Urothelium cell line (cell line): ENCODE results near the gene SYTL3.
"Not testable (repeated sequence)": the region's sequence is repeated elsewhere in the genome, so short reads cannot be mapped to it uniquely, and the experiment has no call there.

Source experiments
- DNase-seq: peaks from one replicate; pipeline ENCODE4 v3.0.0; 2011; ENCODE audit warnings: low spot score, mixed read lengths
- FAIRE-seq: peaks from 2 replicates; lab custom pipeline; 2011; peaks lifted over from hg19 to GRCh38; lab: Jason Lieb, UNC

SYTL3 gene

GRCh38 chr6:158621694-158622544, 27.9 kb upstream of the SYTL3 start:
- DNase-seq (no peak), FAIRE-seq (no peak)

GRCh38 chr6:158622545-158623190, 27.2 kb upstream of the SYTL3 start:
- FAIRE-seq (no peak), DNase-seq (no peak)

GRCh38 chr6:158624684-158625682, 24.9 kb upstream of the SYTL3 start:
- FAIRE-seq = no peak

GRCh38 chr6:158625881-158626305, 24.0 kb upstream of the SYTL3 start:
- DNase-seq (no peak), FAIRE-seq (no peak)

More at GRCh38 chr6:158624684-158625682, 24.9 kb upstream of the SYTL3 start:
- DNase-seq = no peak

- DNase-seq (no peak), FAIRE-seq (peak; percentile 96)
Measured at GRCh38 chr6:158626360-158627167, 23.3 kb upstream of the SYTL3 start.

GRCh38 chr6:158627168-158627939, 22.5 kb upstream of the SYTL3 start:
- FAIRE-seq (no peak), DNase-seq (no peak)

GRCh38 chr6:158627940-158628211, 22.0 kb upstream of the SYTL3 start:
- no peak for FAIRE-seq

GRCh38 chr6:158628542-158628941, 21.3 kb upstream of the SYTL3 start:
- FAIRE-seq = no peak
- DNase-seq = no peak

More at GRCh38 chr6:158627940-158628211, 22.0 kb upstream of the SYTL3 start:
- DNase-seq = no peak

GRCh38 chr6:158629367-158630221, 20.3 kb upstream of the SYTL3 start:
- no peak for FAIRE-seq
- DNase-seq = no peak

- DNase-seq = no peak
- FAIRE-seq = no peak
Measured at GRCh38 chr6:158630938-158631616, 18.8 kb upstream of the SYTL3 start.

- FAIRE-seq = no peak
Measured at GRCh38 chr6:158631678-158632537, 17.9 kb upstream of the SYTL3 start.

GRCh38 chr6:158632538-158633119, 17.2 kb upstream of the SYTL3 start:
- DNase-seq, FAIRE-seq: not testable (repeated sequence)

More at GRCh38 chr6:158631678-158632537, 17.9 kb upstream of the SYTL3 start:
- peak; percentile 24 for DNase-seq

GRCh38 chr6:158633127-158633526, 16.7 kb upstream of the SYTL3 start:
- FAIRE-seq (no peak), DNase-seq (no peak)

- DNase-seq (no peak), FAIRE-seq (no peak)
Measured at GRCh38 chr6:158634695-158635426, 15.0 kb upstream of the SYTL3 start.

- DNase-seq (no peak), FAIRE-seq (no peak)
Measured at GRCh38 chr6:158635427-158636073, 14.3 kb upstream of the SYTL3 start.
